ENCODE results near the gene PLD5.

DNA sequence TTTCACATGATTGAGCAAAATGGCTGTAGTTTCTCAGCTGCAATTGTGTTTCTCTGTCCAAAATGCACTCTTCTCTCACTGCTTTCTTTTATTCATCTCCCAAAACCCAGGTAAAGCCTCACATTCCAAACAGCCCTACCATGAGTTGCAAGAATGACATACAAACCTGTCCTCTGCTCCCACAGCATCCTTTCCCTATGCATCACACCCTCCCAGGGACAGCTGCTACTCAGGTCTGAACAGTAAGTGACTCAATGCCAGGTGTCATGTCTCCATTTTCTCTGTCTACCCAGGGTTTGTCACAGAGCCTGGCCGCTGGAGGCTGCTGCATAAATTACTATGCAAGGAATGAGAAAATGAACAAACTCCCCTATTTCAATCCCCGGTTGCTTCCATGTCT, 118.5 kb downstream of the PLD5 start:
- TF ChIP-seq, protein P1, sequence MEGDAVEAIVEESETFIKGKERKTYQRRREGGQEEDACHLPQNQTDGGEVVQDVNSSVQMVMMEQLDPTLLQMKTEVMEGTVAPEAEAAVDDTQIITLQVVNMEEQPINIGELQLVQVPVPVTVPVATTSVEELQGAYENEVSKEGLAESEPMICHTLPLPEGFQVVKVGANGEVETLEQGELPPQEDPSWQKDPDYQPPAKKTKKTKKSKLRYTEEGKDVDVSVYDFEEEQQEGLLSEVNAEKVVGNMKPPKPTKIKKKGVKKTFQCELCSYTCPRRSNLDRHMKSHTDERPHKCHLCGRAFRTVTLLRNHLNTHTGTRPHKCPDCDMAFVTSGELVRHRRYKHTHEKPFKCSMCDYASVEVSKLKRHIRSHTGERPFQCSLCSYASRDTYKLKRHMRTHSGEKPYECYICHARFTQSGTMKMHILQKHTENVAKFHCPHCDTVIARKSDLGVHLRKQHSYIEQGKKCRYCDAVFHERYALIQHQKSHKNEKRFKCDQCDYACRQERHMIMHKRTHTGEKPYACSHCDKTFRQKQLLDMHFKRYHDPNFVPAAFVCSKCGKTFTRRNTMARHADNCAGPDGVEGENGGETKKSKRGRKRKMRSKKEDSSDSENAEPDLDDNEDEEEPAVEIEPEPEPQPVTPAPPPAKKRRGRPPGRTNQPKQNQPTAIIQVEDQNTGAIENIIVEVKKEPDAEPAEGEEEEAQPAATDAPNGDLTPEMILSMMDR (IDR thresholded peaks at IDR 0.05; ENCODE audit: low read depth, low read length, poor library complexity, severe bottlenecking): no peak
- TF ChIP-seq EZH2phosphoT487 (IDR thresholded peaks at IDR 0.05; ENCODE audit: borderline replicate concordance, low read length): no peak

Measured in DOHH2 (cell line).